Lung (tissue), 12 donors: ENCODE results near the gene YY1AP1. TPM values are rescaled to one million over a fixed set of nuclear protein-coding genes. Genes with fewer than 3 reads are reported as not detected.
"Not testable (repeated sequence)": the region's sequence is repeated elsewhere in the genome, so short reads cannot be mapped to it uniquely, and the experiment has no call there.

Experiments
- ATAC-seq: fragments of 200-7000 bp; cut with Tn5 transposase; one replicate; pipeline ENCODE4 v1.9.1; 2020; ENCODE audit warnings: moderate number of reproducible peaks; ENCODE audit not compliant: insufficient read depth, low FRiP score
- DNase-seq, 3 donors: peaks; one replicate each; pipeline ENCODE4 v3.0.0-alpha.2; 2013 to 2017
- H3K27ac ChIP-seq, 2 donors: one replicate each; pipeline ENCODE4 v1.5.1; 2013; ENCODE audit warnings: mild to moderate bottlenecking in 2 of 2, moderate library complexity in 2 of 2, control low read depth in 1 of 2, inconsistent platforms in 1 of 2, low read depth in 1 of 2, low read length in 1 of 2
- H3K27me3 ChIP-seq, 3 donors: one replicate each; pipeline ENCODE4 v1.5.1; 2013; ENCODE audit warnings: low read length in 2 of 3; ENCODE audit not compliant: control insufficient read depth in 3 of 3, insufficient read depth in 3 of 3
- H3K36me3 ChIP-seq, 4 donors: one replicate each; pipeline ENCODE4 v1.5.1; 2013; ENCODE audit warnings: low read length in 4 of 4, mild to moderate bottlenecking in 1 of 4, moderate library complexity in 1 of 4; ENCODE audit not compliant: control insufficient read depth in 4 of 4, insufficient read depth in 4 of 4
- H3K4me1 ChIP-seq, 5 donors: one replicate each; pipeline ENCODE4 v1.5.1; 2013; ENCODE audit warnings: low read length in 5 of 5, mild to moderate bottlenecking in 2 of 5, moderate library complexity in 1 of 5; ENCODE audit not compliant: control insufficient read depth in 5 of 5, insufficient read depth in 5 of 5
- H3K4me3 ChIP-seq: one replicate; pipeline ENCODE4 v1.5.1; 2013; ENCODE audit warnings: mild to moderate bottlenecking, control low read depth, moderate library complexity
- H3K9ac ChIP-seq, 2 donors: one replicate each; pipeline ENCODE4 v1.5.1; 2013; ENCODE audit warnings: low read length in 2 of 2, control low read depth in 1 of 2; ENCODE audit not compliant: insufficient read depth in 1 of 2
- H3K9me3 ChIP-seq, 4 donors: one replicate each; pipeline ENCODE4 v1.5.1; 2013; ENCODE audit warnings: low read length in 3 of 4, mild to moderate bottlenecking in 1 of 4, moderate library complexity in 1 of 4; ENCODE audit not compliant: control insufficient read depth in 4 of 4, insufficient read depth in 3 of 4
- WGBS, 2 donors: extraction: QIAGEN DNeasy Blood & Tissue Kit; methylation state at CpG; one replicate each; pipeline ENCODE4 v1.1.7; 2013; 5-methylcytosine and 5-hydroxymethylcytosine counted together
- polyA plus RNA-seq, 2 donors: library from polyadenylated mRNA; stranded (reverse); fragments of 200-250 nt; gene quantifications; one replicate each; pipeline ENCODE4 v1.2.1, GENCODE V29; 2013
- total RNA-seq, 2 donors: library from RNA; depleted of rRNA in 1 of 2; stranded (reverse); fragments of >200 nt in 1 of 2; gene quantifications; one replicate each; pipeline ENCODE4 v1.2.1, GENCODE V29; 2014 to 2021
- TF ChIP-seq, protein P1 (sequence below): IDR thresholded peaks from 2 replicates; pipeline ENCODE4 v1.5.1; 2012; ENCODE audit warnings: mild to moderate bottlenecking; ENCODE audit errors: control extremely low read depth, extremely low read depth
- donor health status: control.
- donor health status: control.
- donor health status: Bipolar disorder and iron deficiency.
- donor health status: healthy.
- donor health status: DM: yes; HTN: yes; CAD: no.

YY1AP1 gene
- total and polyA plus RNA-seq, 4 donors = 25.7 to 177 (median 48.3) TPM

DNA sequence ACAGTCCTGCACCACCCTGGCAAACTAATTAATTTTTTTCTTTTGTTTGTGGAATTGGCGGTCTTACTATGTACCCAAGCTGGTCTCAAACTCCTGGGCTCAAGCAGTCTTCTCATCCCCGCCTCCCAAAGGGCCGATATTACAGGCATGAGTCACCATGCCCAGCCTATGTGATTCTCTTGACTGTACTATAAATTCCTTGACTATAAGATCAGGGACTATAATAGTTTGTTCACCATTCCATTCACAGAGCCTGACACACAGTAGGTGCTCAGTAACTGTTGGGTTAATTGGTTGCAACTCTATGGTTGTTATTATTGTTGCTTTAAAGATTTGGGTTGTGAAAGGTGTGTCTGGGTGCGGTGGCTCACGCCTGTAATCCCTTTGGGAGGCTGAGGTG lies 17.6 kb upstream of the YY1AP1 start:
- Histone ChIP-seq H3K4me3 (no peak overlapping the region), H3K27ac (no peak overlapping the region), H3K4me1 (peaks cover 0 to 10% (median 0%) of the 10 kb centered on the region in 5 donors), H3K36me3 (peaks cover 0 to 3% (median 2%) of the 10 kb centered on the region in 4 donors), H3K9me3 (no peaks in the 10 kb centered on the region), H3K27me3 (no peaks in the 10 kb centered on the region), H3K9ac (no peak overlapping the region)
- 96 to 98% methylated on average over 5 of the region's 5 CpGs for WGBS, 2 donors
- ATAC-seq (no peak), DNase-seq (no peak)
- TF ChIP-seq, protein P1, sequence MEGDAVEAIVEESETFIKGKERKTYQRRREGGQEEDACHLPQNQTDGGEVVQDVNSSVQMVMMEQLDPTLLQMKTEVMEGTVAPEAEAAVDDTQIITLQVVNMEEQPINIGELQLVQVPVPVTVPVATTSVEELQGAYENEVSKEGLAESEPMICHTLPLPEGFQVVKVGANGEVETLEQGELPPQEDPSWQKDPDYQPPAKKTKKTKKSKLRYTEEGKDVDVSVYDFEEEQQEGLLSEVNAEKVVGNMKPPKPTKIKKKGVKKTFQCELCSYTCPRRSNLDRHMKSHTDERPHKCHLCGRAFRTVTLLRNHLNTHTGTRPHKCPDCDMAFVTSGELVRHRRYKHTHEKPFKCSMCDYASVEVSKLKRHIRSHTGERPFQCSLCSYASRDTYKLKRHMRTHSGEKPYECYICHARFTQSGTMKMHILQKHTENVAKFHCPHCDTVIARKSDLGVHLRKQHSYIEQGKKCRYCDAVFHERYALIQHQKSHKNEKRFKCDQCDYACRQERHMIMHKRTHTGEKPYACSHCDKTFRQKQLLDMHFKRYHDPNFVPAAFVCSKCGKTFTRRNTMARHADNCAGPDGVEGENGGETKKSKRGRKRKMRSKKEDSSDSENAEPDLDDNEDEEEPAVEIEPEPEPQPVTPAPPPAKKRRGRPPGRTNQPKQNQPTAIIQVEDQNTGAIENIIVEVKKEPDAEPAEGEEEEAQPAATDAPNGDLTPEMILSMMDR = no peak

- not testable (repeated sequence) for H3K36me3 ChIP-seq, DNase-seq, H3K9me3 ChIP-seq, H3K4me3 ChIP-seq, H3K27me3 ChIP-seq, H3K4me1 ChIP-seq, H3K27ac ChIP-seq, H3K9ac ChIP-seq, ATAC-seq
- WGBS, 2 donors = 91 to 99% methylated on average over 4 to 5 of the region's 5 CpGs
These were observed 15.8 kb upstream of the YY1AP1 start for GRCh38 chr1:155704414-155704813.

DNA sequence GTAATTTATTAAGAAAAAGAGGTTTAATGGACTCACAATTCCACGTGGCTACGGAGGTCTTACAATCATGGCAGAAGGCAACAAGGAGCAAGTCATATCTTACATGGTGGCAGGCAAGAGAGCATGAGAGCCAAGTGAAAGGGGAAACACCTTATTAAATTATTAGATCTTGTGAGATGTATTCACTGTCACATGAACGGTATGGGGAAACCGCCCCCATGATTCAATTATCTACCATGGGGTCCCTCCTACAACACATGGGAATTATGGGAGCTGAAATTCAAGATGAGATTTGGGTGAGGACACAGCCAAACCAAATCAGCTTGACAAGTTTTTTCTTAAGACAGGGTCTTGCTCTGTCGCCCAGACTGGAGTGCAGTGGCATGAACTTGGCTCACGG lies 14.6 kb upstream of the YY1AP1 start:
- H3K27me3 ChIP-seq = no peaks in the 10 kb centered on the region
- H3K9me3 ChIP-seq = no peaks in the 10 kb centered on the region
- DNase-seq = no peak
- 93 to 95% methylated on average over 6 of the region's 6 CpGs for WGBS, 2 donors
- H3K4me3 ChIP-seq = no peak overlapping the region
- H3K36me3 ChIP-seq = no peaks in the 10 kb centered on the region
- H3K9ac ChIP-seq = no peak overlapping the region
- TF ChIP-seq, protein P1 = no peak
- H3K4me1 ChIP-seq = peaks cover 0 to 10% (median 0%) of the 10 kb centered on the region in 5 donors
- no peak for ATAC-seq
- no peak overlapping the region for H3K27ac ChIP-seq

DNA sequence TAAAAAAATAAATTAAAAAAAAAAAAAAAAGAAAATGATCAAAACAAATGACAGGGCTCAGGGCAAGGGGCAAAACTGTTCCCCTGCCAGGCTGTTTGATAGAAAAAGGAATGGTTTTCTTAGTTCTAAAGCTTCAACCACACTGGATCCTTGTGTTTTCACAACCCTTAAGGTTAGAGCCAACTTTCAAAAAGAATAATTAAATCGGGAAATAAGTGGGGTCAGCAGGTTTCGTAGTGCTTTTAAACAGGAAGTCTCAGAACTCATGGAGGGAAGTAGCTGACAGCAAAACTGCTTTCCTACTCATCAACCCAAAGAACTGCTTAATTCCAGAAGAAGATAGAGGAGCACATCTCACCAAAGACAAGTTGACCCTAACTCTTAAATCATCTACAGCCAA lies 13.1 kb upstream of the YY1AP1 start:
- H3K27ac ChIP-seq, H3K4me3 ChIP-seq, H3K9me3 ChIP-seq, H3K9ac ChIP-seq, ATAC-seq, H3K27me3 ChIP-seq, H3K36me3 ChIP-seq, DNase-seq: not testable (repeated sequence)
- WGBS, 2 donors = 19 to 34% methylated on average over 2 of the region's 2 CpGs
- peaks cover 0 to 14% (median 0%) of the 10 kb centered on the region in 5 donors for H3K4me1 ChIP-seq

DNA sequence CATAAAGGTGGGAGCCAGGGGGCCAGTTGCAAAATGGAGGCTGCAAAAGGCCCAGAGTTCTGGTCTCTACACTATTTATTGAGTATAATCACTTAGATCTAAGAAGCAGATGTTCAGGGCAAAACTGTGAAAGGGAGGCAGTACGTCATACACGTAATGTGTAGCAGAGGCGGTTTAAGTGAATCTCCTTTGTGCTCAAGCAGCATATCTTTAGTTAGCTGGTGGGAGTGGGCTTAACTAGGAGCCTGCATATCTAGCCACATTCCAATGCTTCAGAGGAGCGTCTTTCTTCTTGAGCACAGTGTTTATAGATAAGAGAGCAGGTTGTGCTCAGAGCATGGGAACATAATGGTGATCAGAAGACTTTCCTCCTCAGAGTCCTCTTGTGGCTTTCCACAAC lies 10.5 kb upstream of the YY1AP1 start:
- not testable (repeated sequence) for H3K27me3 ChIP-seq, ATAC-seq

More for the DNA sequence above, 10.5 kb upstream of the YY1AP1 start:
- peak in 1 of 3 donors; percentile 1 for DNase-seq
- H3K4me3 ChIP-seq, H3K9ac ChIP-seq, H3K27ac ChIP-seq, H3K36me3 ChIP-seq, H3K9me3 ChIP-seq: not testable (repeated sequence)
- 89 to 91% methylated on average over 4 of the region's 4 CpGs for WGBS, 2 donors
- peaks cover 0 to 14% (median 0%) of the 10 kb centered on the region in 5 donors for H3K4me1 ChIP-seq
